ENCODE measurements around the gene MYO16. TPM values are rescaled to one million over a fixed set of nuclear protein-coding genes. Genes with fewer than 3 reads are reported as not detected.

The MYO16 gene
- total RNA-seq, 1 donor from 2014 or later, result 22.0 TPM

- TF ChIP-seq CTCF (IDR thresholded peaks at IDR 0.05; ENCODE audit: partially characterized antibody, unreplicated experiment), result no peak
- Mint-ChIP-seq H3K27me3 (ENCODE audit: unreplicated experiment) (peaks cover 5% of the 10 kb centered on the region), H3K27ac (ENCODE audit: unreplicated experiment) (no peak overlapping the region), H3K9me3 (ENCODE audit: unreplicated experiment) (peaks cover 2% of the 10 kb centered on the region), H3K36me3 (ENCODE audit: unreplicated experiment) (no peaks in the 10 kb centered on the region), H3K4me3 (ENCODE audit: unreplicated experiment) (no peak overlapping the region), H3K4me1 (ENCODE audit: low read depth, unreplicated experiment) (peaks cover 2% of the 10 kb centered on the region)
- no peak for DNase-seq
Measured at GRCh38 chr13:109026266-109026665, 396.9 kb downstream of the MYO16 start.

- Mint-ChIP-seq H3K9me3 (ENCODE audit: unreplicated experiment) (peaks cover 2% of the 10 kb centered on the region), H3K27ac (ENCODE audit: unreplicated experiment) (no peak overlapping the region), H3K27me3 (ENCODE audit: unreplicated experiment) (peaks cover 5% of the 10 kb centered on the region), H3K4me3 (ENCODE audit: unreplicated experiment) (no peak overlapping the region), H3K36me3 (ENCODE audit: unreplicated experiment) (no peaks in the 10 kb centered on the region), H3K4me1 (ENCODE audit: low read depth, unreplicated experiment) (peaks cover 2% of the 10 kb centered on the region)
- no peak for DNase-seq
- no peak for TF ChIP-seq CTCF (IDR thresholded peaks at IDR 0.05; ENCODE audit: partially characterized antibody, unreplicated experiment)
Measured at GRCh38 chr13:109028624-109029023, 399.2 kb downstream of the MYO16 start.

GRCh38 chr13:109033090-109033489 is 403.7 kb downstream of the MYO16 start:
- peaks cover 11% of the 10 kb centered on the region for H3K4me1 Mint-ChIP-seq (ENCODE audit: low read depth, unreplicated experiment)
- H3K27ac Mint-ChIP-seq (ENCODE audit: unreplicated experiment), result no peak overlapping the region
- DNase-seq, result no peak

GRCh38 chr13:109036078-109036780 is 406.8 kb downstream of the MYO16 start:
- Mint-ChIP-seq H3K36me3 (ENCODE audit: unreplicated experiment) (no peaks in the 10 kb centered on the region), H3K4me3 (ENCODE audit: unreplicated experiment) (no peak overlapping the region), H3K9me3 (ENCODE audit: unreplicated experiment) (no peaks in the 10 kb centered on the region), H3K4me1 (ENCODE audit: low read depth, unreplicated experiment) (peaks cover 23% of the 10 kb centered on the region), H3K27ac (ENCODE audit: unreplicated experiment) (no peak overlapping the region), H3K27me3 (ENCODE audit: unreplicated experiment) (peaks cover 1% of the 10 kb centered on the region)
- DNase-seq, result no peak
- TF ChIP-seq CTCF (IDR thresholded peaks at IDR 0.05; ENCODE audit: partially characterized antibody, unreplicated experiment), result no peak

More at GRCh38 chr13:109033090-109033489, 403.7 kb downstream of the MYO16 start:
- no peaks in the 10 kb centered on the region for H3K36me3 Mint-ChIP-seq (ENCODE audit: unreplicated experiment)
- H3K27me3 Mint-ChIP-seq (ENCODE audit: unreplicated experiment), result no peaks in the 10 kb centered on the region
- no peak for TF ChIP-seq CTCF (IDR thresholded peaks at IDR 0.05; ENCODE audit: partially characterized antibody, unreplicated experiment)
- H3K9me3 Mint-ChIP-seq (ENCODE audit: unreplicated experiment), result no peaks in the 10 kb centered on the region
- no peak overlapping the region for H3K4me3 Mint-ChIP-seq (ENCODE audit: unreplicated experiment)

GRCh38 chr13:109043636-109044035 is 414.2 kb downstream of the MYO16 start:
- H3K36me3 Mint-ChIP-seq (ENCODE audit: unreplicated experiment), result no peaks in the 10 kb centered on the region
- H3K4me1 Mint-ChIP-seq (ENCODE audit: low read depth, unreplicated experiment), result peaks cover 36% of the 10 kb centered on the region
- peak; percentile 56 for DNase-seq
- peaks cover 5% of the 10 kb centered on the region for H3K9me3 Mint-ChIP-seq (ENCODE audit: unreplicated experiment)
- TF ChIP-seq CTCF (IDR thresholded peaks at IDR 0.05; ENCODE audit: partially characterized antibody, unreplicated experiment), result no peak
- peak overlapping the region; percentile 77 for H3K4me3 Mint-ChIP-seq (ENCODE audit: unreplicated experiment)
- peaks cover 1% of the 10 kb centered on the region for H3K27me3 Mint-ChIP-seq (ENCODE audit: unreplicated experiment)
- peak overlapping the region; percentile 96 for H3K27ac Mint-ChIP-seq (ENCODE audit: unreplicated experiment)
